ENCODE results near the gene BHLHE23.

The BHLHE23 gene

DNA sequence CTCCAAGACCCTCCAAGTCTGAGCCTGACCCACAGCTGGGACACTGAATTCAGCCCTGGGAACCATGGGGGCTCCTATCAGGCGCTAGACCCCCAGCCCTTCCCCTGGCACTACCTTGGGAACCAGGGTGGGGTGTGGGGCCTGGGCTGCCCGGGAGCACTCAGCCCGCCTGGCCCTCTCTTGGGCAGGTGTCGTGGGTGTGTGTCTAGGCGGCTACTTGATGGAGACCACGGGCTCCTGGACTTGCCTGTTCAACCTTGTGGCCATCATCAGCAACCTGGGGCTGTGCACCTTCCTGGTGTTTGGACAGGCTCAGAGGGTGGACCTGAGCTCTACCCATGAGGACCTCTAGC, 39.6 kb downstream of the BHLHE23 start:
- H3K4ac ChIP-seq (ENCODE audit: low read depth, low read length), result no peak overlapping the region
- no peak overlapping the region for H3K9ac ChIP-seq (ENCODE audit: low read length)
- H2BK120ac ChIP-seq (ENCODE audit: low read depth, low read length), result no peak overlapping the region
- H3K56ac ChIP-seq (ENCODE audit: low read length), result no peak overlapping the region
- no peak overlapping the region for H2BK5ac ChIP-seq (ENCODE audit: low read length)
- H3K79me2 ChIP-seq (ENCODE audit: control insufficient read depth, insufficient read depth, low read length), result no peaks in the 10 kb centered on the region
- no peak overlapping the region for H3K4me2 ChIP-seq (ENCODE audit: low read length)
- WGBS (ENCODE audit: extremely low coverage, insufficient coverage, low lambda C conversion rate), result no CpG with 5 or more reads among the region's 6 CpGs
- H2AK5ac ChIP-seq (ENCODE audit: low read length), result no peak overlapping the region
- no peak overlapping the region for H2BK15ac ChIP-seq (replicated peaks; ENCODE audit: low read depth)
- H3K27ac ChIP-seq (ENCODE audit: low read depth, low read length), result no peak overlapping the region
- H3K36me3 ChIP-seq (ENCODE audit: control insufficient read depth, insufficient read depth, low read length), result no peaks in the 10 kb centered on the region
- H3K4me1 ChIP-seq (ENCODE audit: control insufficient read depth, low read depth, low read length), result no peaks in the 10 kb centered on the region
- no peak overlapping the region for H3K23ac ChIP-seq (ENCODE audit: low read length)
- no peak overlapping the region for H3K4me3 ChIP-seq (ENCODE audit: low read length)
- DNase-seq, result no peak
- no peak overlapping the region for H4K8ac ChIP-seq (ENCODE audit: low read depth, low read length)
- no peak overlapping the region for H3K18ac ChIP-seq (ENCODE audit: low read length)
- H3K79me1 ChIP-seq (ENCODE audit: low read length), result no peaks in the 10 kb centered on the region
- H3K27me3 ChIP-seq (ENCODE audit: insufficient read depth, low read length, poor library complexity), result no peaks in the 10 kb centered on the region
- no peak overlapping the region for H4K5ac ChIP-seq (ENCODE audit: low read length)

DNA sequence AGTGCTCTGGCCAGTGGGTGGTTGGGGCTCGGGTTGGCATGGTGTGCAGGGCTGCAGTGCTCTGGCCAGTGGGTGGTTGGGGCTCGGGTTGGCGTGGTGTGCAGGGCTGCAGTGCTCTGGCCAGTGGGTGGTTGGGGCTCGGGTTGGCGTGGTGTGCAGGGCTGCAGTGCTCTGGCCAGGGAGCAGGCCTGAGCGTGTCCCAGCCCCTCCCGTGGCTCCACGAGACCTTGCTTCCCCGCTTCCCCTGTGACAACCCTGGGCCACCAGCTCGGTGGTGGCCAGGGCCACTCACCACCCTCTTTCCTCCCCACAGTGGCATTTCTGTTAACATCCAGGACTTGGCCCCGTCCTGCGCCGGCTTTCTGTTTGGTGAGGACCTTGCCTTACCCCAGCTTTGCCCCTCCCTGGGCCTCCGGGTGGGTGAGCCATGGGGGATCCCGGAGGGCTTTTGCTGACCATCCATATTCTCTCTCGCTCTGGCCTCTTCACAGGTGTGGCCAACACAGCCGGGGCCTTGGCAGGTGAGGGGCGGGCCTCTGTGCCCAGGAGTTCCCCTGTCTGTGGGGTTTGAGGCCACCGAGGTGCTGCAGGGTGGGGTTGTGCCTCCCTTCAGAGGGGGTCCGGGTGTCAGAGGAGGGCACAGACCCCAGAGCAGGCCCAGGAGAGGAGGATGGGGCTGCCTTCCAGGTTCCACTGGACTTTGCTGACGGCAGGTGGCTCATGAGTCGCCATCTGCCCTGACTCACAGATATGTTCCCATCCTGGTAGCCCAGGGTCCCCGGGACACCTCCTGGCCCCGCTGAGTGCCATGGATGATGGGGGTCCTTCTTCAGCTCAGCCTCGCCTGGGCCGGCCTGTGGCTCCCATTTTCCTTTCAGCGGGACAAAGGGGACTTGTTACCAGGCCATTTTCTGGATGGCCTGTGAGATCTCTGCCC, 40.3 kb downstream of the BHLHE23 start:
- Histone ChIP-seq H3K27me3 (ENCODE audit: insufficient read depth, low read length, poor library complexity) (no peaks in the 10 kb centered on the region), H3K4ac (ENCODE audit: low read depth, low read length) (no peak overlapping the region)
- WGBS (ENCODE audit: extremely low coverage, insufficient coverage, low lambda C conversion rate), result no CpG with 5 or more reads among the region's 27 CpGs

DNA sequence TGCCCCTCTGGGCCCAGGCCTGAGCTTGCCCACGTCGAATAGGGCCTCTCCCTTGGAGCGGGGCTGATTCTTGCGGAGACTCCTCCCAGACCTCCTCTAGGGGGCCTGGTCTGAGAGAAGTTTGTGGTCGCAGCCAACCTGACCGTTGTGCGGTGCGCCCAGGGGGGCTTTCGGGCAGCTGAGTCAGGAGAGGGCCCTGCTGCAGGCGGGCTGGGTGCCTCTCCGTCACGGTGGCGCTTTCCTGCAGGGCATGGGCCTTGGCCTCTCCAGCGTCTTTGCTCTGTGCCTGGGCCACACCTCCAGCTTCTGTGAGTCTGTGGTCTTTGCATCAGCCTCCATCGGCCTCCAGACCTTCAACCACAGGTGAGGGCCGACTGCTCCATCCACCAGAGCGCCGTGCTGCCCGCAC, 41.4 kb downstream of the BHLHE23 start:
- no peak overlapping the region for H3K4me2 ChIP-seq (ENCODE audit: low read length)
- H3K23ac ChIP-seq (ENCODE audit: low read length), result no peak overlapping the region
- no peak overlapping the region for H3K4me3 ChIP-seq (ENCODE audit: low read length)
- no peaks in the 10 kb centered on the region for H3K79me1 ChIP-seq (ENCODE audit: low read length)
- H2BK15ac ChIP-seq (replicated peaks; ENCODE audit: low read depth), result no peak overlapping the region
- H4K5ac ChIP-seq (ENCODE audit: low read length), result no peak overlapping the region
- no peak overlapping the region for H4K8ac ChIP-seq (ENCODE audit: low read depth, low read length)
- no peak overlapping the region for H2BK120ac ChIP-seq (ENCODE audit: low read depth, low read length)
- H3K36me3 ChIP-seq (ENCODE audit: control insufficient read depth, insufficient read depth, low read length), result no peaks in the 10 kb centered on the region
- H3K18ac ChIP-seq (ENCODE audit: low read length), result no peak overlapping the region
- H2AK5ac ChIP-seq (ENCODE audit: low read length), result no peak overlapping the region
- no peaks in the 10 kb centered on the region for H3K4me1 ChIP-seq (ENCODE audit: control insufficient read depth, low read depth, low read length)
- DNase-seq, result no peak
- H3K4ac ChIP-seq (ENCODE audit: low read depth, low read length), result no peak overlapping the region
- H2BK5ac ChIP-seq (ENCODE audit: low read length), result no peak overlapping the region
- no peak overlapping the region for H3K27ac ChIP-seq (ENCODE audit: low read depth, low read length)
- H3K56ac ChIP-seq (ENCODE audit: low read length), result no peak overlapping the region
- no peak overlapping the region for H3K9ac ChIP-seq (ENCODE audit: low read length)
- no peaks in the 10 kb centered on the region for H3K27me3 ChIP-seq (ENCODE audit: insufficient read depth, low read length, poor library complexity)
- WGBS (ENCODE audit: extremely low coverage, insufficient coverage, low lambda C conversion rate), result no CpG with 5 or more reads among the region's 19 CpGs
- no peaks in the 10 kb centered on the region for H3K79me2 ChIP-seq (ENCODE audit: control insufficient read depth, insufficient read depth, low read length)

More for the DNA sequence above, 40.3 kb downstream of the BHLHE23 start:
- Histone ChIP-seq H2BK15ac (replicated peaks; ENCODE audit: low read depth) (no peak overlapping the region), H3K4me1 (ENCODE audit: control insufficient read depth, low read depth, low read length) (no peaks in the 10 kb centered on the region), H3K79me2 (ENCODE audit: control insufficient read depth, insufficient read depth, low read length) (no peaks in the 10 kb centered on the region), H3K79me1 (ENCODE audit: low read length) (no peaks in the 10 kb centered on the region), H3K36me3 (ENCODE audit: control insufficient read depth, insufficient read depth, low read length) (no peaks in the 10 kb centered on the region), H3K4me3 (ENCODE audit: low read length) (no peak overlapping the region), H3K27ac (ENCODE audit: low read depth, low read length) (no peak overlapping the region), H2BK120ac (ENCODE audit: low read depth, low read length) (no peak overlapping the region), H2AK5ac (ENCODE audit: low read length) (no peak overlapping the region), H3K23ac (ENCODE audit: low read length) (no peak overlapping the region), H3K4me2 (ENCODE audit: low read length) (no peak overlapping the region), H3K9ac (ENCODE audit: low read length) (no peak overlapping the region), H2BK5ac (ENCODE audit: low read length) (no peak overlapping the region), H4K5ac (ENCODE audit: low read length) (no peak overlapping the region), H3K18ac (ENCODE audit: low read length) (no peak overlapping the region), H3K56ac (ENCODE audit: low read length) (no peak overlapping the region), H4K8ac (ENCODE audit: low read depth, low read length) (no peak overlapping the region)
- no peak for DNase-seq

DNA sequence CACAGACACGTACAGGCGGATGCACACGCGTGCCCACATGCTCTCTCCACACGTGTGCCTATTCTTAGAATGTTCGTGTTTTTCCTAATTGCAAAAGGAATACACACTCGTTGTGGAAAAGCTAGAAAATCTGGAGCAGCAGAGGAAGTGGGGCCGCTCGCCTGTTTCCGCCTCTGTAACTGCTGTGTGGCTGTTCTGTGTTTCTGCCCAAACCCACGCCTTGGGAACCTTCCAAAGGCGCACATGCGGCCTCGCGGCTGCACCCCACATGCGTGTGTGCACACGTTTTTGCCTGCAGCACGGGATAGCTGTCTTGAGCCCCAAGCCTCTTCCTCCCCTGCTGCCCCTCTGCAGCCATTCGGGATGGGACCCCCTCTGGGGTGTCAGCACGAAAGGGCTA, 42.1 kb downstream of the BHLHE23 start:
- Histone ChIP-seq H3K4me2 (ENCODE audit: low read length) (no peak overlapping the region), H4K8ac (ENCODE audit: low read depth, low read length) (no peak overlapping the region), H3K79me1 (ENCODE audit: low read length) (no peaks in the 10 kb centered on the region), H3K27me3 (ENCODE audit: insufficient read depth, low read length, poor library complexity) (no peaks in the 10 kb centered on the region), H2AK5ac (ENCODE audit: low read length) (no peak overlapping the region), H3K36me3 (ENCODE audit: control insufficient read depth, insufficient read depth, low read length) (peaks cover 2% of the 10 kb centered on the region), H3K9ac (ENCODE audit: low read length) (no peak overlapping the region), H3K23ac (ENCODE audit: low read length) (no peak overlapping the region), H2BK5ac (ENCODE audit: low read length) (no peak overlapping the region), H3K79me2 (ENCODE audit: control insufficient read depth, insufficient read depth, low read length) (no peaks in the 10 kb centered on the region), H2BK15ac (replicated peaks; ENCODE audit: low read depth) (no peak overlapping the region), H4K5ac (ENCODE audit: low read length) (no peak overlapping the region), H3K18ac (ENCODE audit: low read length) (no peak overlapping the region), H3K4me1 (ENCODE audit: control insufficient read depth, low read depth, low read length) (no peaks in the 10 kb centered on the region), H2BK120ac (ENCODE audit: low read depth, low read length) (no peak overlapping the region), H3K4me3 (ENCODE audit: low read length) (no peak overlapping the region), H3K27ac (ENCODE audit: low read depth, low read length) (no peak overlapping the region), H3K56ac (ENCODE audit: low read length) (no peak overlapping the region), H3K4ac (ENCODE audit: low read depth, low read length) (no peak overlapping the region)
- DNase-seq, result no peak
- no CpG with 5 or more reads among the region's 20 CpGs for WGBS (ENCODE audit: extremely low coverage, insufficient coverage, low lambda C conversion rate)

DNA sequence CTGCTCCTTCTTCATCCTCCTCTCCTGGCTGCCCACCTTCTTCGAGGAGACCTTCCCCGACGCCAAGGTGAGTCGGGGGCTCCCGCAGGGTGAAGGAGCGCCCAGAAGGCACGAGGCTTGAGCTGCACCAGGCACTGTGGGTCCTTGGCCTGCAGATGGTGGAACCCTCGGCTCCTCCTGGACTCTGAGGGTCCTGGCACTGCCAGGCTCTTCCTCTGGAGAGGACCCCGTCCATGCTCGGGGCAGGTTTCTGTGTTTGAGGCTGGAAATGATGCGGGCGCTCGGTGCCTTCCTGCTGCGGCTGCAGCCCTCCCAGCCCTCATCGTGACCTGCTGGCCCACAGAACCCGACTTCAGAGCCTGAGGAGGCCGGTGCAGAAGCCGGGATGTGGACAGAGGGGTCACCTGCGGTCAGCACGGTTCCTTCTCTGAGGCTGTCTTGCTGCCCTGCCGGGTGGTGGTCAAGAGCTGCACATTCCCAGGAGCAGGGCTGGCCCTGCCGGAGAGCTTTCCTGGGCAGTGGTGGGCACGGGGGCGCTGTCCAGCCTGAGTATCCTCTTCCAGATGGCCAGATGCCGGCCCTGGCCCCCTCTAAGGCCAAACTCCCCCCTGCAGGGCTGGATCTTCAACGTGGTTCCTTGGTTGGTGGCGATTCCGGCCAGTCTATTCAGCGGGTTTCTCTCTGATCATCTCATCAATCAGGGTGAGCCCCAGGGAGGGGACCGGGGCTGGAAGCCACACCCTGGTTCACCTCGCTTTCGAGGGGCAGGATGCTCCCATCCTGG, 43.0 kb downstream of the BHLHE23 start:
- Histone ChIP-seq H3K9ac (ENCODE audit: low read length) (no peak overlapping the region), H3K36me3 (ENCODE audit: control insufficient read depth, insufficient read depth, low read length) (peaks cover 2% of the 10 kb centered on the region), H3K23ac (ENCODE audit: low read length) (no peak overlapping the region), H3K4me1 (ENCODE audit: control insufficient read depth, low read depth, low read length) (no peaks in the 10 kb centered on the region), H3K27ac (ENCODE audit: low read depth, low read length) (no peak overlapping the region), H2AK5ac (ENCODE audit: low read length) (no peak overlapping the region), H3K4ac (ENCODE audit: low read depth, low read length) (no peak overlapping the region), H3K4me3 (ENCODE audit: low read length) (no peak overlapping the region), H4K5ac (ENCODE audit: low read length) (no peak overlapping the region), H3K79me2 (ENCODE audit: control insufficient read depth, insufficient read depth, low read length) (no peaks in the 10 kb centered on the region), H3K18ac (ENCODE audit: low read length) (no peak overlapping the region), H2BK120ac (ENCODE audit: low read depth, low read length) (no peak overlapping the region), H3K27me3 (ENCODE audit: insufficient read depth, low read length, poor library complexity) (no peaks in the 10 kb centered on the region), H2BK15ac (replicated peaks; ENCODE audit: low read depth) (no peak overlapping the region), H3K4me2 (ENCODE audit: low read length) (no peak overlapping the region), H2BK5ac (ENCODE audit: low read length) (no peak overlapping the region), H3K79me1 (ENCODE audit: low read length) (no peaks in the 10 kb centered on the region), H3K56ac (ENCODE audit: low read length) (no peak overlapping the region), H4K8ac (ENCODE audit: low read depth, low read length) (no peak overlapping the region)
- DNase-seq, result no peak
- WGBS (ENCODE audit: extremely low coverage, insufficient coverage, low lambda C conversion rate), result no CpG with 5 or more reads among the region's 32 CpGs

Measured in mesendoderm (in vitro differentiated cells).